Subcutaneous abdominal adipose tissue (tissue), 5 donors: Measurements from ENCODE around the gene PASK.
A peak's percentile ranks its signal among the peaks of the same experiment; 100 is the strongest.

Experiments
- H3K27ac ChIP-seq: one replicate; pipeline ENCODE4 v1.7.0; 2013; ENCODE audit warnings: low read depth, mild to moderate bottlenecking, inconsistent platforms, low read length, moderate library complexity
- H3K27me3 ChIP-seq, 5 donors: one replicate each; pipeline ENCODE4 v1.7.0; 2013; ENCODE audit warnings: low read length in 5 of 5, inconsistent platforms in 1 of 5; ENCODE audit not compliant: control insufficient read depth in 5 of 5, insufficient read depth in 4 of 5
- H3K36me3 ChIP-seq, 5 donors: one replicate each; pipeline ENCODE4 v1.7.0; 2013; ENCODE audit warnings: low read length in 5 of 5; ENCODE audit not compliant: control insufficient read depth in 5 of 5, insufficient read depth in 5 of 5
- H3K4me1 ChIP-seq, 5 donors: one replicate each; pipeline ENCODE4 v1.7.0; 2013; ENCODE audit warnings: low read length in 5 of 5, mild to moderate bottlenecking in 3 of 5, moderate library complexity in 1 of 5; ENCODE audit not compliant: control insufficient read depth in 5 of 5, insufficient read depth in 5 of 5
- H3K4me3 ChIP-seq, 5 donors: one replicate each; pipeline ENCODE4 v1.7.0; 2013; ENCODE audit warnings: low read length in 5 of 5, low read depth in 1 of 5
- H3K9ac ChIP-seq, 5 donors: one replicate each; pipeline ENCODE4 v1.7.0; 2013; ENCODE audit warnings: low read length in 5 of 5, mild to moderate bottlenecking in 4 of 5, moderate library complexity in 3 of 5
- H3K9me3 ChIP-seq, 5 donors: one replicate each; pipeline ENCODE4 v1.7.0; 2013; ENCODE audit warnings: low read length in 5 of 5; ENCODE audit not compliant: control insufficient read depth in 5 of 5
- donor health status: healthy.
- donor health status: healthy.
- donor health status: healthy.
- donor health status: healthy.
- donor health status: healthy.

PASK gene

DNA sequence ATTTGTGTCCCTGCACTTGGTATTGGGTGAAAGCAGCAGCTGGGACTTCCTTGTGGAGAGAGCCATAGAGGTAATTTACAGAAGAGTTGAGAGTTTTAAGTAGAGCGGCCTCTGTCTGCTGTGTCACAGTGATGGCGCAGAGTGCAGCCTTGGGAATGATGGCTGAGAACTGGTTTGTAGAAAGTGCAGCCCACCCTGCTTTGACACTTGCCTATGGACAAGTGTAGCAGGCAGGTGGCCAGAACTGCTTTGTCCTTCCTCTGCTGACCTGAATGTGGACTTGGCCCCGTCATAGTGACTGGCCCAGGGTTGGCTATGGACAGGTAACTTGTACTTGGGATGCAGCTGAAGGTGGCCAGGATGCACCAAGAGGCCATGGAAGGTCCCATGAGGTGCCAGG is 32.9 kb upstream of the PASK start:
- Histone ChIP-seq H3K27ac (no peak overlapping the region), H3K4me3 (no peak overlapping the region), H3K9ac (no peak overlapping the region), H3K27me3 (peaks cover 0 to 6% (median 4%) of the 10 kb centered on the region in 5 donors), H3K9me3 (no peaks in the 10 kb centered on the region), H3K4me1 (no peaks in the 10 kb centered on the region), H3K36me3 (peaks cover 0 to 48% (median 36%) of the 10 kb centered on the region in 5 donors)

DNA sequence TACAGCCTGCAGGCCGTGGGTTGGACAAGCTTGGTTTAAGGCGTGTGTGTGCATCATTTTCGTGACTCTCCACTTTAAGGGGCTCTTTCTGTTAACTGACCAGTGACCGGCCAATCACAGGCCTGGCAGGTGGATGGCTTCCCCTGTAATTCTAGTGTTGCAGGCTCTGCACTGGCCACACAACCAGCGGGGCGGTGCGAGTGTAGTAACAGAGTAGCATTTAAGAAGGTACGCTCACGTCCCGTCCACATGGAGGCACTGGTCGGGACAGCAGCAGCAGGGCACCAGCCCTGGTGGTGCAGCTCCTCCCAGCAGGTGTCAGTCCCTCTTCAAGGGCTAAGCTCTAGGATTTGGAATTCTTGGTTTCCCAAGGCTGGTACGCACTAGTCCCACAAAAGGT is 31.2 kb upstream of the PASK start:
- H3K9me3 ChIP-seq, result no peaks in the 10 kb centered on the region
- no peak overlapping the region for H3K4me3 ChIP-seq
- H3K9ac ChIP-seq, result no peak overlapping the region
- peaks cover 0 to 56% (median 42%) of the 10 kb centered on the region in 5 donors for H3K36me3 ChIP-seq
- no peak overlapping the region for H3K27ac ChIP-seq
- no peaks in the 10 kb centered on the region for H3K27me3 ChIP-seq
- no peaks in the 10 kb centered on the region for H3K4me1 ChIP-seq

GRCh38 chr2:241179899-241180298 is 30.6 kb upstream of the PASK start:
- no peak overlapping the region for H3K27ac ChIP-seq
- no peaks in the 10 kb centered on the region for H3K9me3 ChIP-seq
- H3K4me1 ChIP-seq, result no peaks in the 10 kb centered on the region
- H3K9ac ChIP-seq, result no peak overlapping the region
- H3K27me3 ChIP-seq, result no peaks in the 10 kb centered on the region
- peaks cover 5 to 56% (median 46%) of the 10 kb centered on the region in 5 donors for H3K36me3 ChIP-seq
- H3K4me3 ChIP-seq, result no peak overlapping the region

- Histone ChIP-seq H3K9me3 (no peaks in the 10 kb centered on the region), H3K4me1 (no peaks in the 10 kb centered on the region), H3K4me3 (no peak overlapping the region), H3K27me3 (no peaks in the 10 kb centered on the region), H3K36me3 (peaks cover 5 to 61% (median 52%) of the 10 kb centered on the region in 5 donors), H3K9ac (no peak overlapping the region), H3K27ac (no peak overlapping the region)
Measured at GRCh38 chr2:241178961-241179360, 29.7 kb upstream of the PASK start.

GRCh38 chr2:241177526-241178334 is 28.5 kb upstream of the PASK start:
- H3K9ac ChIP-seq, result no peak overlapping the region
- peaks cover 5 to 53% (median 43%) of the 10 kb centered on the region in 5 donors for H3K36me3 ChIP-seq
- no peaks in the 10 kb centered on the region for H3K9me3 ChIP-seq
- no peak overlapping the region for H3K27ac ChIP-seq
- H3K4me3 ChIP-seq, result no peak overlapping the region
- H3K27me3 ChIP-seq, result no peaks in the 10 kb centered on the region
- H3K4me1 ChIP-seq, result no peaks in the 10 kb centered on the region

DNA sequence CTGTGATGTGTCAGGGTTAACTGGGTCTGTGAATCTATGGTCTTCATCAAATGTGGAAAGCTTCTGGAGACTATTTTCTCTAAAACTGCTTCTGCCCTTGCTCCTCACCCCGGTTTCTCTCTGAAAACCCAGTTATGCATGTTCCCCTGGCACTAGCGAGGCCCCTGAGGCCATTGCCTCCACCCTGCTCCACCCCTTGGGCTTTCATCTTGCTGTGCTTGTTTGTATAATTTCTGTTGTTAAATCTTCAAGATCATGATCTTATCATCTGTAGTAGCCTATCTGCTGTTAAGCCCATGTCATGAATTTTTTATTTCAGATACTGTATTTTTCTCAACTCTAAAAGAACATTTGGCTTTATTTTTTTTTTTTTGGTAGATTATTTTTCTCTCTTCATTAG is 24.3 kb upstream of the PASK start:
- Histone ChIP-seq H3K4me3 (no peak overlapping the region), H3K36me3 (peaks cover 22 to 57% (median 50%) of the 10 kb centered on the region in 5 donors), H3K9me3 (peaks cover 3 to 15% (median 12%) of the 10 kb centered on the region in 5 donors), H3K27ac (no peak overlapping the region), H3K27me3 (no peaks in the 10 kb centered on the region), H3K9ac (no peak overlapping the region), H3K4me1 (no peaks in the 10 kb centered on the region)

GRCh38 chr2:241168366-241168765 is 19.1 kb upstream of the PASK start:
- Histone ChIP-seq H3K9ac (no peak overlapping the region), H3K4me1 (no peaks in the 10 kb centered on the region)

DNA sequence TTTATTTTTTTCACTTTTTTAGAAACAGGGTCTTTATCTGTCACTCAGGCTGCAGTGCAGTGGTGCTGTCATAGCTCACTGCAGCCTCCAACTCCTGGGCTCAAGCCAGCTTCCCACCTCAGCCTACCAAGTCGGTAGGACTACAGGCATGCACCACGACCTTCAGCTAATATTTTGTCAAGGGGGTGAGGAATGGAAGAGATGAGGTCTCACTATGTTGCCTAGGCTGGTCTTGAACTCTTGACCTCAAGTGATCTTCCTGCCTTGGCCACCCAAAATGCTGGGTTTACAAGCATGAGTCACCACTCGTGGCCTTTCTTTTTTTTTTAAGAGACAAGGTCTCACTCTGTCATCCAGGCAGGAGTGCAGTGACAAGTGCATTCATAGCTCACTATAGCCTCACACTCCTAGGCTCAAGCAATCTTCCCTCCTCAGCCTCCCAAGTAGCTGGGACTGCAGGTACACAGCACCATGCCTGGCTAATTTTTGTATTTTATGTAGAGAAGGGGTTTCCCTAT is 14.4 kb upstream of the PASK start:
- Histone ChIP-seq H3K27ac (no peak overlapping the region), H3K4me1 (peaks cover 2 to 13% (median 13%) of the 10 kb centered on the region in 5 donors), H3K36me3 (peaks cover 0 to 64% (median 58%) of the 10 kb centered on the region in 5 donors), H3K9me3 (no peaks in the 10 kb centered on the region), H3K27me3 (no peaks in the 10 kb centered on the region), H3K9ac (no peak overlapping the region), H3K4me3 (no peak overlapping the region)

More at GRCh38 chr2:241168366-241168765, 19.1 kb upstream of the PASK start:
- H3K9me3 ChIP-seq, result peaks cover 3 to 15% (median 12%) of the 10 kb centered on the region in 5 donors
- H3K27ac ChIP-seq, result no peak overlapping the region
- no peaks in the 10 kb centered on the region for H3K27me3 ChIP-seq
- no peak overlapping the region for H3K4me3 ChIP-seq
- H3K36me3 ChIP-seq, result peaks cover 16 to 70% (median 67%) of the 10 kb centered on the region in 5 donors

- Histone ChIP-seq H3K4me1 (peaks cover 7 to 24% (median 13%) of the 10 kb centered on the region in 5 donors), H3K9me3 (no peaks in the 10 kb centered on the region), H3K27me3 (no peaks in the 10 kb centered on the region), H3K36me3 (peaks cover 0 to 64% (median 53%) of the 10 kb centered on the region in 5 donors), H3K9ac (peak overlapping the region in 2 of 5 donors; percentile 16 to 56), H3K27ac (peak overlapping the region; percentile 75), H3K4me3 (peak overlapping the region in 2 of 5 donors; percentile 11 to 19)
Measured at GRCh38 chr2:241161646-241162281, 12.5 kb upstream of the PASK start.

DNA sequence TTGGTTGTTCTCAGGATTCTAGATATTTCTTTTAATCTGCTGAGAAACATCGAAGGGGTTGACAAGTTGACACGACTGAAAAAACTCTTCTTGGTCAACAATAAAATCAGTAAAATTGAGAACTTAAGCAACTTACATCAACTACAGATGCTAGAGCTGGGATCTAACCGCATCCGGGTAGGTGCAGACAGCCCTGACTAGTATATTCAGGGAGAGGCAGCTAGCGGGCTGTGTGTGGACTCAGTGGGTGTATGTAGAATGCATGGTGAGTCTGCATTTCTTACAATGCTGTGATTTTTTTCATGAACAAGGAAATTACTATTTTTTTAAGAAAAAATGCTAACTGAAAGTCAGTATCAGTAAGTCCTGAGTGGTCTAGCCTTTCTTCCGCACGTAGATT is 11.0 kb upstream of the PASK start:
- Histone ChIP-seq H3K27ac (no peak overlapping the region), H3K4me3 (no peak overlapping the region), H3K9me3 (no peaks in the 10 kb centered on the region), H3K36me3 (peaks cover 0 to 63% (median 43%) of the 10 kb centered on the region in 5 donors), H3K27me3 (no peaks in the 10 kb centered on the region), H3K9ac (no peak overlapping the region), H3K4me1 (peaks cover 7 to 24% (median 13%) of the 10 kb centered on the region in 5 donors)
